Gastrocnemius medialis (tissue), 4 donors: ENCODE results near the gene FBLN1. TPM values are rescaled to one million over a fixed set of nuclear protein-coding genes. Genes with fewer than 3 reads are reported as not detected.
"Not testable (repeated sequence)": the region's sequence is repeated elsewhere in the genome, so short reads cannot be mapped to it uniquely, and the experiment has no call there.

Source experiments
- ATAC-seq, 2 donors: fragments of 150-250 bp; one replicate each; pipeline ENCODE4 v1.9.1; 2016
- DNase-seq, 2 donors: peaks; one replicate each; pipeline ENCODE4 v3.0.0-alpha.2; 2019
- H3K27ac ChIP-seq, 4 donors: fragments of 200-600 bp; sonication (generic); 1 replicate in 1 of 4; 2 replicates in 3 of 4; pipeline ENCODE4 v1.5.1; 2016 to 2018; ENCODE audit warnings: mild to moderate bottlenecking in 2 of 4, moderate library complexity in 1 of 4
- H3K27me3 ChIP-seq, 3 donors: fragments of 200-600 bp; sonication (generic) in 2 of 3; 1 replicate in 1 of 3; 2 replicates in 2 of 3; pipeline versions ENCODE4 v1.5.1 to v1.6.0; 2016 to 2019; ENCODE audit warnings: mild to moderate bottlenecking in 1 of 3, moderate library complexity in 1 of 3
- H3K36me3 ChIP-seq, 2 donors: fragments of 200-600 bp; sonication (generic) in 1 of 2; one replicate each; pipeline ENCODE4 v1.5.1; 2017 to 2018
- H3K4me1 ChIP-seq, 2 donors: fragments of 200-600 bp; sonication (generic) in 1 of 2; one replicate each; pipeline ENCODE4 v1.5.1; 2016 to 2017; ENCODE audit warnings: mild to moderate bottlenecking in 2 of 2
- H3K4me3 ChIP-seq, 4 donors: fragments of 200-600 bp; sonication (generic) in 3 of 4; 1 replicate in 1 of 4; 2 replicates in 3 of 4; pipeline ENCODE4 v1.5.1; 2016 to 2019; ENCODE audit warnings: mild to moderate bottlenecking in 2 of 4
- H3K9me3 ChIP-seq, 3 donors: fragments of 200-600 bp; sonication (generic) in 2 of 3; 1 replicate in 1 of 3; 2 replicates in 2 of 3; pipeline ENCODE4 v1.5.1; 2016 to 2019
- CTCF ChIP-seq, 5 experiments: fragments of 450-650 bp in 3 of 5; fragments of 200-600 bp in 2 of 5; sonication (generic) in 2 of 5; IDR thresholded peaks in 4 of 5; conservative IDR thresholded peaks in 1 of 5; 1 replicate in 4 of 5; 2 replicates in 1 of 5; pipeline ENCODE4 v1.5.1; 2016 to 2019; ENCODE audit warnings: antibody characterized with exemption in 5 of 5, mild to moderate bottlenecking in 3 of 5, moderate library complexity in 3 of 5
- POLR2A ChIP-seq, 2 donors: fragments of 450-650 bp; IDR thresholded peaks; one replicate each; pipeline ENCODE4 v1.6.1; 2017; ENCODE audit warnings: antibody characterized with exemption in 2 of 2, mild to moderate bottlenecking in 2 of 2, moderate library complexity in 2 of 2
- in situ Hi-C, 4 donors: fragments of 200-750 bp; cut with MboI; loops; one replicate each; pipeline versions ENCODE4 v1.15.0 to v1.8.0; 2017; ENCODE audit warnings: low sequenced_read_pairs in 4 of 4
- intact Hi-C: fragments of 100-400 bp; cut with DNase I; formaldehyde crosslinking; loops from one replicate; pipeline ENCODE4 v1.15.1; 2023; ENCODE audit warnings: low total_unique reads
- total RNA-seq, 4 donors: library from RNA; depleted of rRNA; stranded (reverse); fragments of >200 nt; gene quantifications; one replicate each; pipeline versions ENCODE4 v1.1.0 to v1.2.3, GENCODE V29; 2016

The FBLN1 gene
- total RNA-seq, 4 donors from 2014 or later: 12.5 to 37.1 (median 19.2) TPM

DNA sequence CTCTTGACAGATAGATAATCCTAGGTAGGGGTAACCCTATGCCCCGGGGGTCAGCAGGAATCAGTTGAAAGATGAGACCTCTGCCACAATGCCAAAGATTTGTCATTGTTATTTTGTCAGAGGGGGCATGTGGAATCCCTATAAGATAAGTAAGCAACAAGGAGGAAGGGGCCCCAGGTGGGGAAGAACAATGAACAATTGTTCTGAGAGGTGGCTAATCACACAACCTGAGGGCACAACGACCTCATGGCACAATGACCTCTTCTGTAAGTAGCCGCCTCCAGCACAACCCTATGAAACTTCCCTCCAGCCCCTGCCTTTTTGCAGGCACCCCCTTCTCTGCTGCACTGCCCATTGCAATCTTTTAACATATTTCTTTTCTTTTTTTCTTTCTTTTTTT lies 11.8 kb upstream of the FBLN1 start:
- intact Hi-C loops (no loop called here), in situ Hi-C loops (no loop called here)
- Histone ChIP-seq H3K4me1 (no peaks in the 10 kb centered on the region), H3K27ac (no peak overlapping the region), H3K27me3 (peaks cover 0 to 4% (median 0%) of the 10 kb centered on the region in 3 donors), H3K36me3 (no peaks in the 10 kb centered on the region), H3K4me3 (no peak overlapping the region), H3K9me3 (no peaks in the 10 kb centered on the region)
- no peak for TF ChIP-seq CTCF (IDR thresholded peaks at IDR 0.05 in 4 of 5, conservative IDR thresholded peaks at IDR 0.05 in 1 of 5)
- TF ChIP-seq POLR2A (IDR thresholded peaks at IDR 0.05): no peak
- ATAC-seq: no peak
- DNase-seq: no peak

DNA sequence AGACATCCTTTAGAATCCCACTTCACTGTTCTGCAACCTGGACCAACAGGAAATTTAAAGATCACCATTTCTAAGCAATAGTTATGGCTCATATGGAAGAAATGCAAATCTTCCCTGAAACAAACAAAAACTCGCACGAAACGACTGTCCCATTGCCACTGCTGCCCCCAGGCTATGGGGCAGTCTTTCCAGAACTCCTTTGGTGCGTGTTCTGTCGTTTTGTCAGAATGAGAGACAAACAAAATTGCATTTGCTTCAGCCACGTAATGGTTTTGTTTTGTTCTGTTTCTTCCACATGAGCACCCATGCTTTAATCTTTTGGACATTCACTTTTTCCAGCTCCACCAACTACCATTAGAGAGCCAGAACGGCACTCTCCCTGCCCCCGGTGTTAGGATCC lies 10.8 kb upstream of the FBLN1 start:
- Histone ChIP-seq H3K36me3 (no peaks in the 10 kb centered on the region), H3K27ac (no peak overlapping the region), H3K27me3 (peaks cover 0 to 4% (median 0%) of the 10 kb centered on the region in 3 donors), H3K4me1 (peaks cover 0 to 2% of the 10 kb centered on the region in 2 donors), H3K4me3 (no peak overlapping the region), H3K9me3 (no peaks in the 10 kb centered on the region)
- TF ChIP-seq POLR2A (IDR thresholded peaks at IDR 0.05) (no peak), CTCF (IDR thresholded peaks at IDR 0.05 in 4 of 5, conservative IDR thresholded peaks at IDR 0.05 in 1 of 5) (no peak)
- in situ Hi-C loops (no loop called here), intact Hi-C loops (no loop called here)
- DNase-seq (no peak), ATAC-seq (no peak)

DNA sequence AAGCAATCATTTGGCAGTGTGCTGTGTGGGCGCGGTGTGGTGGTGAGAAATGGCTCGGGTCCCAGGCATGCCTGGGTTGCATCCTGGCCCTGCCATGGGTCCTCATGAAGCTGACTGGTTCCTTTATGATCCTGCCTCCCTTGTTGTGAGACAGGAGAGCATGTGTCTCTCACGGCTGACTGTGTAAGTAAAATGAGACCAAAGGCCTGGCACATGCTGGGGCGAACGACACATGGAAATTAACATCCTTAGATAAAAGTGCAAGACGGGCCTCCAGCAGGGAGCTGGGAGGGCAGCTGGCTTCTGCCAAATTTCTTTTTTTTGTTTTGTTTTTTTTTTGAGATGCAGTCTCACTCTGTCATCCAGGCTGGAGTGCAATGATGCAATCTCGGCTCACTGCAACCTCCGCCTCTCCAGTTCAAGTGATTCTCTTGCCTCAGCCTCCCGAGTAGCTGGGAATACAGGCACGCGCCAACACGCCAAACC lies 9.4 kb upstream of the FBLN1 start:
- Histone ChIP-seq H3K36me3 (no peaks in the 10 kb centered on the region), H3K27me3 (peaks cover 0 to 4% (median 0%) of the 10 kb centered on the region in 3 donors), H3K4me1 (peaks cover 0 to 2% of the 10 kb centered on the region in 2 donors), H3K9me3 (no peaks in the 10 kb centered on the region), H3K27ac (no peak overlapping the region), H3K4me3 (no peak overlapping the region)
- intact Hi-C loops (no loop called here), in situ Hi-C loops (no loop called here)
- ATAC-seq: peak in 1 of 2 donors; percentile 19
- TF ChIP-seq CTCF (IDR thresholded peaks at IDR 0.05 in 4 of 5, conservative IDR thresholded peaks at IDR 0.05 in 1 of 5): no peak
- no peak for TF ChIP-seq POLR2A (IDR thresholded peaks at IDR 0.05)
- peak in 1 of 2 donors; percentile 37 for DNase-seq

DNA sequence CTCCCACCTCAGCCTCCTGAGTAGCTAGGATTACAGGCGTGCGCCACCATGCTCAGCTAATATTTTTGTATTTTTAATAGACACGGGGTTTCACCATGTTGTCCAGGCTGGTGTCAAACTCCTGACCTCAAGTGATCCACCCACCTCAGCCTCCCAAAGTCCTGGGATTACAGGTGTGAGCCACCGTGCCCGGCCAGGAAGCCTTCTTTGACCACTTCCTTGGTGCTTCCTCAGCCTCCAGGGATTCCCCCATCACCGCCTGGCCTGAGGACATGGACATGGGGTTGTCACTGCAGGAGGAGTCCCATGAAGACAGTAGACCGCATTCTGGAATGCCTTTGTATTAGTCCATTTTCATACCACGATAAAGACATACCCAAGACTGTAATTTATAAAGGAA lies 8.4 kb upstream of the FBLN1 start:
- ATAC-seq, in situ Hi-C loops, intact Hi-C loops, H3K4me3 ChIP-seq, H3K27ac ChIP-seq, DNase-seq, H3K4me1 ChIP-seq, H3K9me3 ChIP-seq, H3K27me3 ChIP-seq, H3K36me3 ChIP-seq: not testable (repeated sequence)

DNA sequence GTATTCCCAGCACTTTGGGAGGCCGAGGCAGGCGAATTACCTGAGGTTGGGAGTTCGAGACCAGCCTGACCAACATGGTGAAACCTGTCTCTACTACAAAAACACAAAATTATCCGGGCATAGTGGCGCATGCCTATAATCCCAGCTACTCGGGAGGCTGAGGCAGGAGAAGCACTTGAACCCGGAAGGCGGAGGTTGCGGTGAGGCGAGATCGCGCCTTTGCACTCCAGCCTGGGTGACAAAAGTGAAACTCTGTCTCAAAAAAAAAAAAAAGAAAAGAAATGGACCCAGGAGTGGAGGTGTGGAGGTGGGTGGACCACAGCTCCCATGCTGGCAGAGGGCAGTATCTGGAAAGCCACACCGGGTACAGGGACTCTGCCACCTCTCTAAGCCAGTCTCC lies 7.1 kb upstream of the FBLN1 start:
- H3K4me1 ChIP-seq, H3K4me3 ChIP-seq, ATAC-seq, H3K27me3 ChIP-seq, H3K27ac ChIP-seq, DNase-seq, in situ Hi-C loops, H3K9me3 ChIP-seq, intact Hi-C loops, H3K36me3 ChIP-seq: not testable (repeated sequence)

- Histone ChIP-seq H3K27ac (no peak overlapping the region), H3K27me3 (peaks cover under 1 to 4% (median 3%) of the 10 kb centered on the region in 3 donors), H3K36me3 (no peaks in the 10 kb centered on the region), H3K9me3 (no peaks in the 10 kb centered on the region), H3K4me1 (peaks cover 0 to 2% of the 10 kb centered on the region in 2 donors), H3K4me3 (no peak overlapping the region)
- intact Hi-C loops (no loop called here), in situ Hi-C loops (no loop called here)
- ATAC-seq (peak in 1 of 2 donors; percentile 47), DNase-seq (no peak)
- no peak for TF ChIP-seq CTCF (IDR thresholded peaks at IDR 0.05 in 4 of 5, conservative IDR thresholded peaks at IDR 0.05 in 1 of 5)
- TF ChIP-seq POLR2A (IDR thresholded peaks at IDR 0.05): no peak
These were observed 6.2 kb upstream of the FBLN1 start for GRCh38 chr22:45496451-45496941.
